Measurements from ENCODE around the gene SORL1.

Gene SORL1

DNA sequence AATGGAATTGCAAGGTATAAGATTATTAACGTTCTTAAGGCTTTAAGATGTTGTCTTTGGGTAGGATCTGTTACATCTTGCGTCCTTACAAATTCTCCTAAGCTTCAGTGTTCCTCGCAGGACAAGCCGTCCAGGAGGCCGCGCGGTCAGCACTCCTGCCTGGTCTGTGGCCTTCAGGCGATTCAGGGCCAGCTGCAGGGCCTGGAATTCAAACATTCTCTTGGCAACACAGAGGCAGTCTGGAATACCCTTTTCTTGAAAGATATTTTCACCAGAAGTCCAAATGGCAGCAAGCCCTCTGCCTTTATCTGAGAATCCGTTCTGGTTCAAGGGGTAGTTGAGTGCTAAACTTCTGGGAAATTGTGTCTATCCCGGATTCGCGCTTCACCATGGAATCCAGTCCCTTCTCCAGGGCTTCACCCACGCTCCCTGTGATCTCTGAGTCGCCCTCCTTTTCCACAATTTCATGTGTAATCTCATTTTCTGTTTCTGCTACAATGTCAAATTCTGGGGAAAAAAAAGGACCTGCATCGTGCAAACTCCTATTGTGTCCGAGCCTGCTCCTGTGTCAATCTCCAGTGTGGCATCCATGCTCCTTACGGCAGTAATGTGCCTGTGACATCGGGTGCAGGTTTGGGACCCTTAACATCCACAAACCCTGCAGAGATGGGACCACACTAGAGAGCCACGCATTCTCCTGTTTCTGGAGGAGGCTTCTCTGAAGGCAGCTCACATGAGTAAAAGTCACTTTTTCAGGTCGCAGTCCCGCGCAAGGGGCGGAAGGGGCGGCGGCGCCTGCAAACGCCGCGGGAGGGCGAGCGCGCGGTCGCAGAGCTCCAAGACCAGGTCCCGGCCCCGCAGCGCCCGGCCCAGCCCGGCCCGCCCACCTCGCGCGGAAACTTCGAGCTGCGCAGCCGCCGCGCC lies 25.4 kb upstream of the SORL1 start:
- DNase-seq, result no peak

DNA sequence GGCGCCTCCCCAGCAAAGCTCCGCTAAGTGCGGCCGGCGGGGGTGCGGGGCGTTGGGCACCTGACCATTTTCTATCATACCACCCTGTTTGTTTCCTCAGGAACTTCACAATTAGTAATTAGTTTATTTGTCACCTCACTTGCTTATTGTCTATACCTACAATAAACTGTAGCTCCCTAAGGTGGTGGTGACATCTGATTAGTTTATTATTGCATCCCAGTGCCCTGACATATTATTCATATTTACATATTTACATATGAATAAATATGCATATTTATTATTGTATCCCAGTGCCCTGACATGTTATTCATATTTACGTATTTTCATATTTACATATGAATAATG lies 24.7 kb upstream of the SORL1 start:
- no peak for DNase-seq

DNA sequence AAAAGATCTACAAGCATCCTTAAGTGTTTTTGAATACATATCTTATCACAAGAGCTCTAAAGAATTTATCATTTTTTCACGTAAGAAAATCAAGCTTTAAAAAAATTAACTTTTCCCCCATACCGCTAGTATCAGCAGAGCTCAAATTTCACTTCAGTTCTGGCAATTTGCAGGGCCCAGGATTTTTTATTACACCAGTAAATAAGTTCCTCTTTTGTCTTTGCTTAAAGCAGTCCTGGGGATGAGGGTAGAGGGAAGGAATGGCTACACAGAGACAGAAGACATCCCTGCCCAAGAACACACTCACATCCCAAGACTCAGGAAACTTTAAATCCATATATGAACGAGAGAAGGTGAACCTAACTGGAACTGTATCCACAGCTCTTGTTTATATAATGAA lies 22.6 kb upstream of the SORL1 start:
- no peak for DNase-seq

DNA sequence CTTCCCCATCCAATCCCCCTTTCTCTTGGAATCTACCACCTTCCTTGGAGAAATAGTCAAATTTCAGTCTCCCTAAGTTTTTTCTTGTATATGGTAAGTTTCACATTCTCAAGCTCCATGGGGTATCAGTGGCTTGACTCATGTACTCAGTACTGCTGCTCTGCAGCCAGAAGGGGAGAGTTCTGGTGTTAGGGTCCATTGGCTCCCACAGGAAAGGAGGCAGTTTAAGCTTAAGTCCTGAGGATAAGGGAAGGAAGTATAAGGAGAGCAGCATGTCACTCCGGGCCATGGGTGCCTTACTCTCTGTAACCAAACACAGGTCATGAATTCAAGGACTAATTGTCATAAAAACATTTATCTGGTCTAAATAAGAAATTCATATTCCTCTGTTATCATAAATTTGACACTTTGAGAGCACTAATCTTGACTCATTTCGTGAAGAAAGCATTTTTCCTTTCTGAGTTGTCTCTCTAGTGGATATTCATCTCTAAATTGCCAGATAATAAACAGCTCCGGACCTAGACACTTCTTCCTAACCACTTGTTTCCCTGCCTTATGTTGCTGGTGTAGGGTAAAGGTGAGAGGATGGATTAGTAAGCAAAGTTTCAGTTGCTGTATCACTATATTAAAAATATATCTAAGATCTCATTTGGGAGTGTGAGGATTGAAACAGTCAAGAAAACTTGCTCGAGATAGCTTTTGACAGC lies 20.1 kb upstream of the SORL1 start:
- DNase-seq, result no peak

DNA sequence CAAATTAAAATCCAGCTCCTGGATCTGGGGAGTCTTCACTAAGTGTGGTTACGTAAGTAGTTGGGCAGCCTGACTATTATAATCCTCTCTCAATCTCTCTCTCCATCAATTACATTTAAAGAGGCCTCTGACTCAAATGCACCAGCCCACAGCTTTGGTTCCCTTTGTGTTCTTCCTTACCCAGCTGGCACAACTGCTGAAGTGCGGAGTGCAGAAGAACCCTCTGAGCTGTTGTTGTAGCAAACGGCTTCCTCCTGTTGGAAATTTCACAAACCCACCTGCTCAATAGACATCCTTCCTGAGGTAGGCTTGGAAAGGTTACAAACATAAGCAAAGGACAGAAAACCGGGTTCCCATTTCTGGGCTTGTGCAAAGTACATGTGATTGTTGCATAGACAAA lies 17.0 kb upstream of the SORL1 start:
- DNase-seq, result no peak

DNA sequence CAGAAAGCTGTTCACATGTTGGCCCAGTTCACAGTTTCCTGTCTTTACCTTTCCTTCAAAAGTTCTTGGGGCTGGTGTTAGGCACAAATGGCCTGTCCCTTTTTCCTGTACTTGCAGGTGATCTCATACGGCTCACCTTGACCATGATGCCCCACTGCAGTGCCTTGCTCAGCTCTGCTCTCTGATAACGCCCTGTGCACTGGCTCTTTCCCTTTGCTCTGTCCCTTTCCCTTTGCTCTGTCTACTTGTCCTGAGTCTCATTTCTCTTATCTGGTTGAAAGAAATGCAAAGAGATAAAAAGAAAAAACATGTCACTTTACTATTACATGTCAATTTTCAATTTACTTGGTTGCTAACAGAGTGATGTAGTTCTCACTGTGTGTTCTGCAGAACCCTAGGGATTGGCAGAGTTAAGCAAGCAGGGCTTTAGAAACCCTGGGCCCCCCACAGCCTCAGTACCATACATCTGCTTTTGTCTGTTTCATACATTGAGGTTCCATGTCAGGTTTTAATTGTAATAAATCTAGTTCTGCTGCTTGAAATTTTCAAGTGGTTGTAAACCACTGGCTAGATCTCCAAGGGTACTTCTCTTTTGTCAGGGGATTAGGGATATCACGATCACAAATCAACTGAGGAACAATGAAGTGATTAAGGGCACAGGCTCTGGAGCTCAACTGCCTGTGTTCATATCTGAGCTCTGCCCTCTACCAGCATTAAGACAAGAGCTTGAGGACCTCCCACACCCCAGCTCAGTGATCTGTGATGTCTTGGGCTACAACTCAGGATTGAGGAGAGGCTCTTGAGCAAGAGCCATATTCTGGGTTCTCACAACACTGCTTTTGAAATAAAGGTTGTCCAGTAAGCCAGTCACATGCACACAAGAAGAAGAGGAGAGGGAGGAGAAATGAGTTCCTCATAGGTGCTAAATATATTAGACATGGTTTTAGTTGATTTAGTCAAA lies 16.3 kb upstream of the SORL1 start:
- no peak for DNase-seq

DNA sequence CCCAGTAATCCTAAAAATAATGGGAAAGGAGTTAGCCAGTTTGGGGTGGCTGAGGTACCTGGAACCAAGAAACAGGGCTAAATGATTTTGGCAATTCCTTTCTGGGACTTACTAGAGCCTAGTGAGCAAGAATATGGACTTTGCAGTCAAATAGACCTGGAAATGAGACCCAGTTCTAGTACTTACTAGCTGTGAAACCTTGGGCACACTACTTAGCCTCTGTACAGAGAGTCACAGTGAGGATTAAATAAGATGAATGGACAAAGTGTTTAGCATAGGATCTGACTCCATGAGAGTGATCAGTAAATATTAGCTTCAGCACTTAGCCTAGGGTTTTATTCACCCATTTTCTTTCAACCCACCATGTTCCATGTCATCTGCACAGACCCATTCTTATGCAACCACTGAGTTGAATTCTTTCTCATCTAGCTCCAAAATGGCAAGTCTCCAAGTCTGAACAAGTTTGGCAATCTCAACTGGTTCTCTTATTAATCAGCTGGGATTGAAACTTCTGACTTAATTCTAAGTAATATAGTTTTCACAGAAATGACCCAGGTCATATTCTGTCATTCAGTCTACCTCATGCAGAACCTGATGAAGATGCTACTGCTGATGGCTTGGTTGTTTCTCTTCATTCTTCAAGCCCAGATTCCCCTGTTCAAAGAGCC lies 15.0 kb upstream of the SORL1 start:
- no peak for DNase-seq

DNA sequence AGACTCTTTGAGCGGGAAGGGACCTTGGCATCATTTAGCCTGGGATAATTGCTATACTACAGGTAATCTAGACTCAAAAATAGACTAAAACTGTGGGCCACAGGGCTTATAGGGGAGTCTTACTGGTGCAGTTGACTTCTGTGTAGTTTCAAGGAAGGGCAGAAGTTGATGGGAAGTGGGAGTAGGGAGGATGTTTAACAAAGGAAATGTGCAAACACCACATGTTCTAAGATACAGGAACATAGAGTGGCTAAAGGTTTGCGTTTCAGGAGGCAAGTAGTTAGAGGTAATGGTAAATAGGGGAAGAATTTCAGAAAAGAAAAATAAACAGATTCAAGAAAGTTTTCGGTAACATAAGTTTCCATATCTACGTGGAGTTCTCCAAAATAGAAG lies 14.4 kb upstream of the SORL1 start:
- DNase-seq, result no peak

DNA sequence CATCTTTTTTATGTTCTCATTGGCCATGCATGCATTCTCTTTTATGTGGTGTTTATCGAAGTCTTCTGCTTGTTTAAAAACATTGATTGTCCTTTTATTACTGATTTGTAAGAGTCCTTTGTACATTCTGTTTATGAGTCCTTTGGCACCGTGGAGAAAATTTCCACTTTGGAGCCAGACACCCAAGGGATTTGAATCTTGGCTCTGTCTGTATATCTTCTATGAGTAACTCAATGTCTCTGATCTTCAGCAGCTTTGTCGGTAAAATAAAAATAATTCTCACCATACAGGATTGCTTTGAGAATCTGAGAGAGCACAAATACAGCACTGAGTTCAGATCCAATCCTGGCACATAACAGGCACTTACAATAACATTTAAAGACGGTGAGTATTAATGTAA lies 12.8 kb upstream of the SORL1 start:
- DNase-seq, result no peak

DNA sequence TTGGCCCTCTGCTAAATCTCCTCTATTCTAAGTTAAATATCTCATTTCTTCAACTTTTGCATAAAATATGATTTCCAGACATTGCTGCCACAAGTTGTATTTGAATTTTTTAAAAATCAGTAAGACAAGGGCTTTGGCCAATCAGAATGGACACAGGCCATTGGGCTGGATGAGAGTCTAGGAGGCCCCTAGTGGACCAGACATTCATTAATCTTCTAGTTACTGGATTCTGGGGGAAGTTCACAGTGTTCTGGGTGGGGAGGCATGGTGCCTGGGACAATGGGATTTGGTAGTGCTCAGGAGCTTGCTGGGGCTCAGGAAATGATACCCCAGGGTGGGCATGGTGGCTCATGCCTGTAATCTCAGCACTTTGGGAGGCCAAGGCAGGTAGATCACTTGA lies 12.4 kb upstream of the SORL1 start:
- no peak for DNase-seq

DNA sequence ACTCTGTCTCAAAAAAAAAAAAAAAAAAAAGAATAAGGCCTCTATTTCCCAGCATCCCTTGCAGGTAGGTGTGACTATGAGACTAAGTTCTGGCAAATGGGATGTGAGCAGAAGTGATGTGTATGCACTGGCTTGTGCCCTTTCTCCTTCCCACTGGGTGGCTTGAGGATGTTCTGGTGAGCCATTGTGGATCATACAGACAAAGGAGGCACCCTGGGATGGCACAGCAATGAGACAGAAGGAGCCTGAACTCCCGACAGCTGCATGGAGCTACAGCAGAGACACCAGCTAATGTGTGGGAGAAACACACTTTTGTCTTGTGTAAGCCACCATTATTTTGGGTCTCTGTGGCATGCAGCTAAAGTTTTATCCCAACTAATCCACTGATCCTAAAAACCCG lies 10.6 kb upstream of the SORL1 start:
- DNase-seq, result no peak

DNA sequence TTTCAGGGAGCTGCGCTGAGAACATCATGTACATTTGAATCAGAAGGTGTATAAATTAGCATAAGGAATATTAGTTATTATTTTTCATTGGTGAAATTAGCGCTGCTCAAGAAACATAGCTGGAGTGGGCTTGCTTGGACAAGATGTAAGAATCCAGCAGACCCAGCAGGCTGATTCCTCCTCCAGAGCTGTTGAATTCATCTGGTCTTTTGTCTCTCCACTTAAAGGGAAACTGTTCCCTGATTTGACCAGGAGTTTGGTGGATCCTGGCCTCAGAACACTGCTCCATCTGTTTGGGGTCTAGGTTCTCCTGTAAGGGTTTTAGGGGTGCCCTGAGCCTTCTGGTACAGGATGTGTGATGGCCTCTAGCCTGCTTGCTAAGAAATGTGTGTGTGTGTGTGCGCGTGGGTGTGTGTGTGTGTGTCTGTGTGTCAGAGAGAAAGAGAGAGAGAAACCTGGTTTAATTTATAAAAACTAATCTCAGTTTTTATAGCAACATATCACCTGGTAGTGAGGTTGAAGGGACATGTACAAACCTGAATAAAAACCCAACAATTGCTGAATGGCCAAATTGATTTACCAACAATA lies 8.3 kb upstream of the SORL1 start:
- no peak for DNase-seq

DNA sequence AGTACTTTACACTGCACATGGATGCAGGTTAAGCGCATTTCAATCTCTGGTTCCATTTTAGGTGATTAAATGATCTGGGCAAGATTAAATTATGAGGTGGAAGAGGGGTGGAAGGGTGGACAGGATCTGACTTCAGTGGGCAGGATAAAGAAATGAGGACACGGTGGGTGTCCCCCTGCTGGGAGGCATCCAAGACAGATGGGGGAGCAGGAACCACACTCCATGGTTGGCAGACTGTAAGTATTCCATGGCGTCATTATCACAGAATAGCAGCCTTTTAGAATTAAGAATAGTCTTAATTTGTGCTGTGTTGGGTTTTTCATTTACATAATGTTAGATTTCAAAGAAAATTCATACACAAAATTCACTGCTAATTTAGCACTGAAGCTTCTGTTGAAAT lies 7.6 kb upstream of the SORL1 start:
- no peak for DNase-seq

DNA sequence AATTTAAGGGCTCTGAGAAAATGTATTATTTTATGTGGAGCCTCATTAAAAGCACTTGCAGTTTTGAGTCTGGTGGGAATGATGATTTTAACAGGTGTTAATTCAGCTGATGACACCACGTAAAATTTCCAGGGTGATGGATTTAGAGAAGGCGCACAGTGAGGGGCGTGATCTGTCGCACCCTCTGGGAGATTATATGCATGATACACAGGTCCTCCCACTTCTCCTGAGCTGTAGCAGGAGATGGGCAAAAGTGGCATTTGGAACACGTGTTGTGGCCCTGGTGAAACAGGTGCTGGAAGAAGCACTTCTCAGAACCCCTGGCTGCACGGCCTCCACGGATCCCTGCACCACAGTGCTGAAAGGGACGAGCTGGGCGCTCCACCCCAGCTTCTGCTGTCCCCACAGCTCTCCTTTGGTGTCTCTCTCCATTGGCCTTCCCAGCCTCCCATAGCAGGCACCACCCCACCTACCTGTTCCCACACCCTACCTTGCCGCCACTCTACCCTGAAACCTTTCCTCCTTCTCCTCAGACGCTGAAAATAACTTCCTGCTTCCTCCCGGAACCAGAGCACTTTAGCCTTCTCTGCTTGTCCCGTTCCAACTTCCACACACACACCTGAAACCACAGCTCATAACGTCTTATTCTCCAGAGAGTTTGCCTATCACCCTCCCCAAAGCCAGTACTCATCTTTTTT lies 6.9 kb upstream of the SORL1 start:
- DNase-seq, result no peak

DNA sequence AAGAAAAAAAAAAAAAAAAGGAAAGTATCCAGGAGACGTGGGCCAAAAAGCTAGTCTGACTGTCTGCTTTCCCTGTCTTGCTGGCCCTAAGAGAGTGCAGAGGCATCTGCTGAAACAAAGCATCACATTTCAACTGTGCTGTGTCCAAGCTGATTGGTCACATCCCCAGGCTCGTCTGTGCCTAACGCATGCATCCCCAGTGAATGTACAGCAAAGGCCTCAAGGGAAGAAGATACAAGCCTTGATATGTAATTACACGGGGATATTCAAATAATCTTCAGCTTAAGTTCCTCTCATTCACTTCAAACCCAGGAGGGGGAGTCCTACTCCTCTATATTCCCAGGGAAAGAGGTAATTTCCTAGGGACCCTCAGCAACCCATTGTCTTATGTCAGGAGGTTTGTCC lies 5.4 kb upstream of the SORL1 start:
- no peak for DNase-seq

DNA sequence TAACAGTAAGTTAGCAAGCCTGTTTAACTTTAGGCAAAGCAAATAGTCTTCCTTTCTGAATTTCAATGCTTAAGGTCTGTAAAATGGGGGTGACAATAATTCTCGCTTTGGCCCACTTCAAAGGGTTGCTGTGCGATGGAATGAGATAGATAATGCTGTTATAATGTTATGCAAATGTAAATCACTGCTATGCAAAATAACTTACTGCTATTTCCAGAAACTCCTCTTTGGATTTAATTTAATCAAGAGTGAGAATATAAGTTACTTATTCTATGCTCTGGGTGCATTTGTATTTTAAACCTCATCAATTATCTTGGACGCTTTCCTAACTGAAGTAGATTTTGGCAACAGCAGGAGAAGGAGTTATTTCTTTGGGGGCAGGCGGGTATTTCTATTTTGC lies 4.1 kb upstream of the SORL1 start:
- DNase-seq, result no peak

DNA sequence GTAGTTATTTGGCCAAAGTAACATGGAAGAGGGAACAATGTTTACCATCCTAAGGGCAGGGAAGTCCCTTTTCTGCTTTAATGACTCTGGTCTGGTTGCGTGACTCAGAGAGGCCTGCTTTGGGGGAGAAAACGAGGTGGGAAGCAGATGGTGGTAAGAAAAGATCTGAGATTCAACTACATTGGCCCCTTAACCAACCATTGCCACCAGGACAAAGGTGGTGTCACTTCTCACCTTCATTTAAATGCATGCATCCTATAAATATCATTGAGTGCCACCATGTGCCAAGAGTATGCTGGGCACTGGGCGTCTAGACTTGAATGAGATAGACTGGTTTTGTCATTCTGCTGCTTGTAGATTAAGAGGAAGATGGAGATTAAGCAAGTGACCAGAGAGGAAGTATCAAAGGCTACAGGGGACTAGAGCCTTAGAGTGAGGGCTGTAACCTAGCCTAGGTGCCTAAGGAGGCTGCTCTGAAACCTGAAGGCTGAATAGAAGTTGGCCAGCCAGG lies 3.6 kb upstream of the SORL1 start:
- no peak for DNase-seq

DNA sequence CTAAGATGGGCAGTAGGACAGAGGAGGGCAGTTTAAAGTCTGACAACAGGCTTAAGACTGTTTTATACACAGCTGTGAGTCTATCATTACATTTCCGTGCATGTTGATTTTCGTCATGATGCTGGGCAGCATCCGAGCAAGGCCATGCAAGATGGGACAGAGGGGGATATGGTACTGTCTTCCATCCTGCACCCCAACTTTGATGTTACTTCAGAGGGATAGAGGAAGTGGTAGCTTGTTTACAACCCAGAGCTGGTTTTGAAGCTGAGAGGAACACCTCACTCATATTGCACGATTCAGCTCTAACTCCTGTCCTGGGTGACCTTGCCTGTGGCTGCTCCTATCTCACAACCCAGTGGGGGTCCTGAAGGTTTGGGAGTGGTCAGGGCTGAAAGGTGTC lies 3.0 kb upstream of the SORL1 start:
- no peak for DNase-seq

DNA sequence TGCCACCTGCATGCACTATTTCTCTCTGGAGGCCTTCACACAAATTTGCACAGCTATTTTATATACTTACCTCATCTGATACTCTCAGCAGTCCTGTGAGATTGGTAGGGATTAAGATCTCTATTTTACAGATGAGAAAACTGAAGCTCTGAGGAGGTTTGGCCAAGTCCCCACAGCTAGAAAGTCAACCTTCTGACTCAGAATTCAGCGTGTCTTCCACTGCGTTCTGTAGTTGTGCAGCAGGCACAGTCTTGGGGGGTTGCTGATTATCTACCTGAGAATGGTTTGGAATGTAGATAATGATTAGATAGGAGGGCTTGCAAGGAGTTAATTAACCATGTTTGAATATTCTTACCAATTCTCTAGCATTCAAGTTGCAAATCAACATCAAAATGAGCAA lies 2.5 kb upstream of the SORL1 start:
- DNase-seq, result no peak

DNA sequence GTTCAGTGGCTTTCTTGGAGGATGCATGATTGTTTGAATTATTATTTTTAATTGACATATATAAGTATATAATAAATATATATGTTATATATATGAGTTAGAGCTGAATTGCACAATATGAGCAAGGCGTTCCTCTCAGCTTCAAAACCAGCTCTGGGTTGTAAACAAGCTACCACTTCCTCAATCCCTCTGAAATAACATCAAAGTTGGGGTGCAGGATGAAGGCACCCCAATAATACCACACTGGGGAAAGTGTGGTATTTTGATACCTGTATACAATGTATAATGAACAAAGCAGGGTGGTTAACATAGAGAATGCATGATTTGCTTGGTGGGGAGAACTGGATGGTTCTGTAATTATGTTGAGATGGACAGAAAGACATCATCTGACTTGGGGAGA lies 1.7 kb upstream of the SORL1 start:
- DNase-seq, result no peak

DNA sequence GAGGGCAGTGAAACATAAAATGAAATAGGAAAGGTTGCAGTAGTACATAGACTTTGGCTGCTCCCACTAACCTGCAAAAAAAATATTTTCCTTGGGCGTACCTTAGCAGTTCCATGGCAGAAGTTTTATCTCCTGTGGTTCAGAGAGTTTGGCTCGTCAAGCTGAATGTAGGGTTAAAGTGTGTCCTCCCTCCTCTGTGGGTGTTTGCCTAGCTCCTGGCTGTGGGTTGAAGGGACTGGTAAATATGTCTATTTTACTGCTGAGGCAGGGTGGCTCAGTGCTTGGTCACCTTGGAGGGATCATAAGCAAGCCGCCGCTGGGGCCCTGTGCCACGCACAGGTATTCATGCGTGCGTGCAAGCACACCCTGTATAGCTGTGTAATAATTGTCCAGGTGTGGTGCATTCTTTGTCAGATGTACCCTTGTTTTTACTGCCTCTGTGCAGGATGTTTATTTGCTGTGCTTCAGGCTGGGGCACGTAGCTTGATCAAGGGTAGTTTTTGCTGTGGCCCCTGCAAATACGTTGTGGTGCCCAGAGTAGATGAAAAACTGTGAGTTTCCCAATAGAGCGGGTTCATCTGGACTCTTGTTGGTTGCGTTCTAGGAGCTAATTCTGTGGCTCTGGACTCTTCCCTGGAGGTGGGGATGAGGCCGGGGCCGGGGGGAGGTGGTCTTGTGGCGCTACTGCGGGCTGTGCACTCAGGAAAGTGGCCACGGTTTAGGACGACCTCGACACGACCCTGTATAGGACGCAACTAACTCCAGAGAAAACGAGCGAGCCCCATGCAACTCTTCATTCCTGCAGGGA lies 732 bp upstream of the SORL1 start:
- no peak for DNase-seq

Data from NCI-H2107 (cell line).